Measurements from ENCODE around the gene REV3L. TPM values are rescaled to one million over a fixed set of nuclear protein-coding genes. Genes with fewer than 3 reads are reported as not detected.

The REV3L gene
- total and polyA plus RNA-seq, 2 of the 8 experiments (the other 6 are each of a cell fraction or from before 2014, with no cell fraction given): 2.1 to 6.6 TPM

- Histone ChIP-seq H2BK20ac (ENCODE audit: low read length) (no peak overlapping the region), H4K5ac (ENCODE audit: insufficient read length, low read depth, low read length) (no peak overlapping the region), H3K36me3 (ENCODE audit: control insufficient read depth in 2 of 4, insufficient read depth in 4 of 4, low read length in 3 of 4) (peaks cover 9 to 52% (median 30%) of the 10 kb centered on the region in 4 experiments), H3K23me2 (ENCODE audit: low read depth, low read length) (no peaks in the 10 kb centered on the region), H3K56ac (replicated peaks; ENCODE audit: insufficient read length, low read depth, low read length) (no peak overlapping the region), H2BK120ac (replicated peaks; ENCODE audit: low read depth, low read length) (no peak overlapping the region), H4K20me1 (replicated peaks in 1 of 2; ENCODE audit: control insufficient read depth in 1 of 2, insufficient read depth in 2 of 2, low read length in 2 of 2) (peaks cover 0 to 1% of the 10 kb centered on the region in 2 experiments), H3K79me2 (ENCODE audit: control insufficient read depth in 1 of 2, insufficient read depth in 2 of 2, low read length in 2 of 2) (peaks cover 6 to 22% of the 10 kb centered on the region in 2 experiments; a peak in 3 of 4 replicates), H2BK5ac (ENCODE audit: low read depth, low read length) (no peak overlapping the region), H3K14ac (ENCODE audit: insufficient read length) (no peak overlapping the region), H3K79me1 (ENCODE audit: low read depth, low read length) (no peaks in the 10 kb centered on the region; the same call in 1 of the 2 replicates), H3K18ac (ENCODE audit: extremely low read depth, low read length) (no peak overlapping the region), H2AK5ac (ENCODE audit: low read depth, low read length) (no peak overlapping the region), H3K4me2 (ENCODE audit: insufficient read depth in 1 of 2, low read depth in 2 of 2, low read length in 2 of 2) (no peak overlapping the region), H3K4me3 (ENCODE audit: extremely low read depth in 1 of 4, insufficient read depth in 2 of 4, low read depth in 3 of 4, low read length in 4 of 4) (no peak overlapping the region), H3K4ac (replicated peaks; ENCODE audit: insufficient read length, low read depth, low read length) (no peak overlapping the region), H3K23ac (ENCODE audit: insufficient read length) (no peak overlapping the region), H2AFZ (ENCODE audit: low read length) (no peak overlapping the region), H4K8ac (ENCODE audit: extremely low read depth, insufficient read depth, low read length) (no peak overlapping the region), H3K4me1 (replicated peaks in 1 of 4; ENCODE audit: control insufficient read depth in 3 of 4, insufficient read depth in 4 of 4, low read length in 3 of 4) (no peaks in the 10 kb centered on the region), H4K91ac (replicated peaks; ENCODE audit: insufficient read length, low read length) (no peak overlapping the region), H3K27me3 (replicated peaks in 1 of 4; ENCODE audit: control insufficient read depth in 3 of 4, extremely low read depth in 1 of 4, insufficient read depth in 3 of 4, low read length in 3 of 4) (no peaks in the 10 kb centered on the region), H2BK12ac (ENCODE audit: low read depth, low read length) (no peak overlapping the region), H2BK15ac (ENCODE audit: low read length) (no peak overlapping the region), H3K9ac (replicated peaks in 1 of 4; ENCODE audit: extremely low read depth in 1 of 4, low read depth in 3 of 4, low read length in 3 of 4) (no peak overlapping the region), H3K9me3 (ENCODE audit: insufficient read depth in 2 of 2, low read depth in 1 of 2, low read length in 1 of 2) (no peaks in the 10 kb centered on the region), H3K27ac (ENCODE audit: low read depth, low read length) (no peak overlapping the region)
- CTCF ChIA-PET (ENCODE audit: partially characterized antibody): no interaction called here
- TF ChIP-seq YY1 (IDR thresholded peaks at IDR 0.05; ENCODE audit: low read depth, low read length) (no peak), RFX5 (IDR thresholded peaks at IDR 0.05; ENCODE audit: borderline replicate concordance, low read depth, low read length) (no peak), RNF2 (IDR thresholded peaks at IDR 0.05; ENCODE audit: borderline replicate concordance, low read depth, low read length, missing control alignments, poor library complexity, severe bottlenecking) (no peak)
- 92% methylated on average over 6 of the region's 6 CpGs; no CpG with 5 or more reads in 1 of the 2 experiments for WGBS, 2 experiments (ENCODE audit: extremely low coverage in 1 of 2, insufficient coverage in 1 of 2, insufficient read length in 1 of 2, insufficient replicate concordance in 2 of 2, low coverage in 1 of 2, low lambda C conversion rate in 2 of 2, missing lambda C conversion rate in 1 of 2)
- POLR2A ChIA-PET (ENCODE audit: partially characterized antibody): no interaction called here
- FAIRE-seq (no peak), DNase-seq (ENCODE audit: low read depth in 1 of 2, low spot score in 2 of 2) (no peak)
Measured at GRCh38 chr6:111265842-111266241, 217.2 kb downstream of the REV3L start.

Data from H1 (cell line).